GM12892 (cell line): ENCODE data around the gene APIP.
"Not testable (repeated sequence)": the region's sequence is repeated elsewhere in the genome, so short reads cannot be mapped to it uniquely, and the experiment has no call there.

Experiments
- DNase-seq: peaks from one replicate; pipeline ENCODE4 v3.0.0; 2011; ENCODE audit not compliant: insufficient read length
- FAIRE-seq: peaks from 2 replicates; lab custom pipeline; 2011; peaks lifted over from hg19 to GRCh38; lab: Jason Lieb, UNC
- POLR2A ChIP-seq: IDR thresholded peaks from 2 replicates; pipeline ENCODE4 v1.6.1; 2011; ENCODE audit warnings: low read depth, low read length, control low read depth
- POLR2AphosphoS5 ChIP-seq: IDR thresholded peaks from 2 replicates; pipeline ENCODE4 v1.6.1; 2011; ENCODE audit warnings: low read depth, low read length, control low read depth
- TAF1 ChIP-seq: IDR thresholded peaks from 2 replicates; pipeline ENCODE4 v1.6.1; 2011; ENCODE audit warnings: low read depth, mild to moderate bottlenecking, control low read depth, low read length, borderline replicate concordance

Gene APIP

DNA sequence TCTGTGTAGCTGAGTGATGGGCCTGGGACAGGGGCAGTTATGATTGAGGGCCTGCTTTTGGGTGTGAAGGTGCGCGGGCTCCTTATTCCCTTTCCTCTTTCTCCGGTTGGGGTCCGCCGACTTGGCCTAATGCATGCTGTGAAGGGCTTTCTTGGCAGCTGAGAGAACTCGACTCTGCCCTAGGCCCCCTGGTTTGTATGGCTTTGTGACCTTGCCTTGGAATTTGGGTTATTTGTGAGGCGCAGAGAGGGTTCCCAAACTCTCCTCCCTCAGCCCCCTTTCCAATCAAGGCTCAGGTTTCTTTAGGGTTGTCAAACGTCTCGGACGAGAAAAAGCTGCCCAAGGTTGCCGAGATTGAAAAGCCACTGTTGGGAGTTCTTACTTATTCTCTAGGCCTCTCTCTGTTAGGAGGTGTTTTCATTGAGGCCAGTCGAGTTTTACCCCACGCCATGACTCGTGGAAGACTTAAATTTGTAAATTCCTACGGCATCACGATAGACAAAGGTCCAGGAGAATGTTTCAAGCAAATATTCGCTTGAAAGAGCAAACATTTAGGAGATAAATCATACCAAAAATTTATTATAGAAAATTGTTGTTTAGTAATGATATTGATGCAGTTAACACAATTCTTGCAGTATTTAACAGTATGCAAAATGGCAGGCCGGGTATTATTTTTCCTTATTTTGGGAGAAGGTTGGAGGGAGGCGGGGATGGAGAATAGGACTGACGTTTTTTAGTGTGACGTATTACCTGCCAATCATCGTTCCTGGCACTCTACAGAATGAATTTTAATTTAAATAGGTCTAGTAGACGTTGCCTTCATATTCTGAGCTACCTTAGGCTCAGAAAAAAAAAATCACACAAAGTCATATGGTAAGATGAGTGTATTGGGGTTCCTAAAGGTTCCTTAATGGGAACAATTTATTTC is 928 bp upstream of the APIP start:
- FAIRE-seq (peak; percentile 44), DNase-seq (peak; percentile 2)
- TF ChIP-seq POLR2AphosphoS5 (no peak), POLR2A (no peak), TAF1 (no peak)

DNA sequence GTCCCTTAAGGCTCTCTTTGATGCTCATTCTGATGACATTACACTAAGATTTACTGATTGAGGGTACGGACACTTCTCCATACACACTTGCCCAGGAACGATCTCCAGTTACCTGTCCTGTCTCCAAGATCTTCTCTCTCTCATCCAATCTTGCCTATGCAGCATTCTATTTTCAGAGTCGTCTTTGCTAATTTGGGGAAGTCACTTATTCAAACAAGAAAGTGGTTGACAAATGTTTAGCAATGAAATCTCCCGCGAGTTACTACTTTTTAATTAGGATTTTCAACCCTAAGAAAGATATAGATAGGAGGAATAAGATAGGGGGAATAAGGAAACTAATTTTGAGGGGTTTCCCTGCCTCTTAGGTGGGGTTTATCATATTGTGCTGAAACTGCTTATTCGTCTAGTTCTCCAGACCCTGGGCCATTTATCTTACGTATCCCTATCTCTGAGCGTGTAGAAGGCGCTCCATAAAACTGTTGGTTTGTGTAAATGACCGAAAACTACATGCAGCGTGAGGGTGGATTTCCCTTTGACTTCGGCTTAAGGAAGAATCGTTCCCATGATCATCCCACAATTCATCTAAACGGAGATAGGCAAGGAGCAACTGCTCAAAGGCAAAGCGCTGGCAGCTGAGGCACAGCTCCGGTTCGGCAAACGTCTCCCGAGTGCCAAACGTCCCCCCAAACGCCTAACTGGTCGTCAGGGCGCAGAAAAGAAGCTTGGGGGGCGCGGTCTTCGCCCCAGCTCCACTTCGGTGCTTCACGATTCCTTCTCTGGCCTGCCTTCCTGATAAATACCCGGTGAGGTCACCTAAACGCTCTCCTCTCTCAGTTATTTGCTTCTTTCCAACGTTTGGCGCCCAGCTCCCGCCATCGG is 804 bp downstream of the APIP start:
- no peak for TF ChIP-seq TAF1
- no peak for TF ChIP-seq POLR2A
- TF ChIP-seq POLR2AphosphoS5: no peak
- DNase-seq (no peak), FAIRE-seq (no peak)

GRCh38 chr11:34913556-34913955 is 2.6 kb downstream of the APIP start:
- DNase-seq, FAIRE-seq: not testable (repeated sequence)

DNA sequence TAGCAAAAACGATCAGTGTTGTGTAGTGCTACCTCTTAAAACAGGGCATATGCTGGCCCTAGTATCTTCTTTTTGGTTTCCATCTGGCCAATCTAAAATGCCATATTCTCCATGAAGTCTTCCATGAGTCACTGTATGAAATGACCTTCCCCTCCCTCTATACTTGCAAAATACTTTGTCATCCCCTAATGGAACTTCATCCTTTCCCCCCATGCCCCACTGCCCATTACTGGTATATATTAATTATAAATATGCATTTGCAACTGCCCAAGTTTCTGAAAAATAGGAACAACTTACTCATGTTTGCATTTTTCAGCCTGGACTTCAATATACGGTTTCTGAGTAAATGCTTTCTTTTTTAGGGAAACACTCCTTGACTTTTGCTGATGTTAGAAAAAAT is 4.5 kb downstream of the APIP start:
- FAIRE-seq (no peak), DNase-seq (no peak)
- TF ChIP-seq POLR2A: no peak

GRCh38 chr11:34910817-34911216 is 5.4 kb downstream of the APIP start:
- TF ChIP-seq TAF1 (no peak), POLR2AphosphoS5 (no peak), POLR2A (no peak)
- no peak for DNase-seq
- FAIRE-seq: peak; percentile 38

GRCh38 chr11:34909955-34910354 is 6.2 kb downstream of the APIP start:
- DNase-seq: no peak
- TF ChIP-seq POLR2A (no peak), TAF1 (no peak), POLR2AphosphoS5 (no peak)
- FAIRE-seq: peak; percentile 79

DNA sequence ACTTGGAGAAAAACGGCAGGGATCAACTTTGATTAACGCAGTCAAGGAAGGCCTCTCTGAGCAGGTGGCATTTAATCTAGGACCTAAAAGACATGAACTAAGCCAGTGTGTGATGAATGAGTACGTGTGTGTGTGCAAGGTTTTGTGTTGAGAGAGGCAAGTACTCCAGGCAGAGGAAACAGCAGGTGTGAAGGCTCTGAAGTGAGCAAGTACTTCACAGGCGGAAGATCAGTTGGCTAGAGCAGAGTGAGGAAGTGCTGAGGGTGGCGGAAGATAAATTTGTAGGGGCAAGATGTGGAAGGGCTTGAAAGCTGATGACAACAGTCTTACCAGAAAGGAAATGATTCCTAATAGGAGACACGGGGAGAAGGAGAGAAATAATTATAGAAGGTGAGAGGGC is 6.8 kb downstream of the APIP start:
- DNase-seq (no peak), FAIRE-seq (no peak)
- no peak for TF ChIP-seq POLR2AphosphoS5
- TF ChIP-seq TAF1: no peak
- TF ChIP-seq POLR2A: no peak

GRCh38 chr11:34907934-34908593 is 8.1 kb downstream of the APIP start:
- DNase-seq: no peak
- TF ChIP-seq POLR2A (no peak), POLR2AphosphoS5 (no peak), TAF1 (no peak)
- FAIRE-seq: peak; percentile 40

- no peak for DNase-seq
- no peak for FAIRE-seq
- TF ChIP-seq POLR2AphosphoS5: no peak
- no peak for TF ChIP-seq POLR2A
- TF ChIP-seq TAF1: no peak
Observed at GRCh38 chr11:34905666-34906065, 10.5 kb downstream of the APIP start.

- FAIRE-seq (no peak), DNase-seq (no peak)
- TF ChIP-seq POLR2AphosphoS5 (no peak), POLR2A (no peak), TAF1 (no peak)
Observed at GRCh38 chr11:34904421-34904955, 11.7 kb downstream of the APIP start.

DNA sequence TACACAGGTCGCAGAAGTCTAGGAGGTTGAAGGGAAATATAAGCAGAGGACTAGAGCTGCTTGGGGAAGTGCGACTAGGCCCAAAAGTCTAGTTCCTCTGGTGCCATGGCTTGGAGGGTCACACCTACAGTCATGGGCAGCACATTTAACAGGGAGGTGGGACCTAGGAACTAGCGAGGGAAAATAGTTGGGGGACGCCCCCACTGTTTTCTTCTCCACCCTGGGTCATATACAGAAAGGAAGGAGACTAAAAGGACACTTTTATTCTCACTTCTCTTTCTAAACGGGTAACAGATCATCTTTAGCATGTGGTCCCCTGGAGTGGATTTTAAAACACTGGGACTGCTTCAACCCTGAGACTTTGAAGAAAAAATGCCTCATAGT is 16.6 kb downstream of the APIP start:
- FAIRE-seq: no peak
- DNase-seq: no peak
- TF ChIP-seq TAF1: no peak
- TF ChIP-seq POLR2AphosphoS5: no peak
- no peak for TF ChIP-seq POLR2A

- DNase-seq (no peak), FAIRE-seq (no peak)
- TF ChIP-seq POLR2A: no peak
- TF ChIP-seq TAF1: no peak
- TF ChIP-seq POLR2AphosphoS5: no peak
Observed at GRCh38 chr11:34898474-34898873, 17.7 kb downstream of the APIP start.
